Measurements from ENCODE around the gene CFAP54. TPM values are rescaled to one million over a fixed set of nuclear protein-coding genes. Genes with fewer than 3 reads are reported as not detected.

The CFAP54 gene
- total RNA-seq, 2 experiments from 2014 or later, result 0.26 to 0.52 TPM

GRCh38 chr12:96870946-96871345 lies 381.6 kb downstream of the CFAP54 start:
- Mint-ChIP-seq H3K27me3 (peaks cover 11% of the 10 kb centered on the region), H3K36me3 (no peaks in the 10 kb centered on the region), H3K9me3 (no peaks in the 10 kb centered on the region), H3K27ac (no peak overlapping the region), H3K4me1 (no peaks in the 10 kb centered on the region), H3K4me3 (no peak overlapping the region)
- DNase-seq, result no peak

- Mint-ChIP-seq H3K27me3 (peaks cover 11% of the 10 kb centered on the region), H3K36me3 (no peaks in the 10 kb centered on the region), H3K4me3 (no peak overlapping the region), H3K27ac (no peak overlapping the region), H3K9me3 (no peaks in the 10 kb centered on the region), H3K4me1 (no peaks in the 10 kb centered on the region)
- DNase-seq, result no peak
These were observed 383.6 kb downstream of the CFAP54 start for GRCh38 chr12:96872961-96873360.

- no peak overlapping the region for H3K4me3 Mint-ChIP-seq
- no peak overlapping the region for H3K27ac Mint-ChIP-seq
- no peaks in the 10 kb centered on the region for H3K4me1 Mint-ChIP-seq
- no peak for DNase-seq
- H3K9me3 Mint-ChIP-seq, result no peaks in the 10 kb centered on the region
- H3K27me3 Mint-ChIP-seq, result peaks cover 11% of the 10 kb centered on the region
- no peaks in the 10 kb centered on the region for H3K36me3 Mint-ChIP-seq
These were observed 384.8 kb downstream of the CFAP54 start for GRCh38 chr12:96874211-96874610.

GRCh38 chr12:96876966-96877365 lies 387.6 kb downstream of the CFAP54 start:
- Mint-ChIP-seq H3K27me3 (peaks cover 11% of the 10 kb centered on the region), H3K27ac (no peak overlapping the region), H3K9me3 (no peaks in the 10 kb centered on the region), H3K4me3 (no peak overlapping the region), H3K36me3 (no peaks in the 10 kb centered on the region), H3K4me1 (no peaks in the 10 kb centered on the region)
- DNase-seq, result no peak

GRCh38 chr12:96878704-96879103 lies 389.3 kb downstream of the CFAP54 start:
- Mint-ChIP-seq H3K4me1 (no peaks in the 10 kb centered on the region), H3K27ac (no peak overlapping the region), H3K27me3 (peaks cover 8% of the 10 kb centered on the region), H3K4me3 (no peak overlapping the region), H3K9me3 (no peaks in the 10 kb centered on the region), H3K36me3 (no peaks in the 10 kb centered on the region)
- DNase-seq, result no peak

GRCh38 chr12:96879301-96879700 lies 389.9 kb downstream of the CFAP54 start:
- H3K9me3 Mint-ChIP-seq, result no peaks in the 10 kb centered on the region
- no peaks in the 10 kb centered on the region for H3K4me1 Mint-ChIP-seq
- no peaks in the 10 kb centered on the region for H3K36me3 Mint-ChIP-seq
- H3K27ac Mint-ChIP-seq, result no peak overlapping the region
- no peak for DNase-seq
- peaks cover 4% of the 10 kb centered on the region for H3K27me3 Mint-ChIP-seq
- no peak overlapping the region for H3K4me3 Mint-ChIP-seq

GRCh38 chr12:96880220-96880619 lies 390.8 kb downstream of the CFAP54 start:
- no peak overlapping the region for H3K27ac Mint-ChIP-seq
- no peaks in the 10 kb centered on the region for H3K9me3 Mint-ChIP-seq
- no peaks in the 10 kb centered on the region for H3K4me1 Mint-ChIP-seq
- no peak for DNase-seq
- no peaks in the 10 kb centered on the region for H3K36me3 Mint-ChIP-seq
- peaks cover 4% of the 10 kb centered on the region for H3K27me3 Mint-ChIP-seq
- H3K4me3 Mint-ChIP-seq, result no peak overlapping the region

GRCh38 chr12:96881608-96882007 lies 392.2 kb downstream of the CFAP54 start:
- H3K4me3 Mint-ChIP-seq, result no peak overlapping the region

GRCh38 chr12:96882862-96883261 lies 393.5 kb downstream of the CFAP54 start:
- DNase-seq, result no peak
- no peaks in the 10 kb centered on the region for H3K9me3 Mint-ChIP-seq
- no peak overlapping the region for H3K27ac Mint-ChIP-seq
- H3K36me3 Mint-ChIP-seq, result no peaks in the 10 kb centered on the region
- H3K4me1 Mint-ChIP-seq, result no peaks in the 10 kb centered on the region
- no peak overlapping the region for H3K4me3 Mint-ChIP-seq
- no peaks in the 10 kb centered on the region for H3K27me3 Mint-ChIP-seq

More at GRCh38 chr12:96881608-96882007, 392.2 kb downstream of the CFAP54 start:
- Mint-ChIP-seq H3K9me3 (no peaks in the 10 kb centered on the region), H3K4me1 (no peaks in the 10 kb centered on the region), H3K27ac (no peak overlapping the region), H3K27me3 (no peaks in the 10 kb centered on the region), H3K36me3 (no peaks in the 10 kb centered on the region)
- DNase-seq, result no peak

GRCh38 chr12:96883571-96883970 lies 394.2 kb downstream of the CFAP54 start:
- no peak overlapping the region for H3K4me3 Mint-ChIP-seq
- H3K4me1 Mint-ChIP-seq, result no peaks in the 10 kb centered on the region
- H3K9me3 Mint-ChIP-seq, result no peaks in the 10 kb centered on the region
- H3K27ac Mint-ChIP-seq, result no peak overlapping the region
- no peaks in the 10 kb centered on the region for H3K36me3 Mint-ChIP-seq
- no peaks in the 10 kb centered on the region for H3K27me3 Mint-ChIP-seq
- no peak for DNase-seq

- H3K9me3 Mint-ChIP-seq, result no peaks in the 10 kb centered on the region
- H3K36me3 Mint-ChIP-seq, result no peaks in the 10 kb centered on the region
- no peak overlapping the region for H3K27ac Mint-ChIP-seq
- H3K27me3 Mint-ChIP-seq, result peaks cover 9% of the 10 kb centered on the region
- H3K4me3 Mint-ChIP-seq, result no peak overlapping the region
- DNase-seq, result no peak
- H3K4me1 Mint-ChIP-seq, result peaks cover 6% of the 10 kb centered on the region
These were observed 397.8 kb downstream of the CFAP54 start for GRCh38 chr12:96886998-96887677.

- DNase-seq, result no peak
- peaks cover 6% of the 10 kb centered on the region for H3K4me1 Mint-ChIP-seq
- H3K9me3 Mint-ChIP-seq, result no peaks in the 10 kb centered on the region
- H3K27me3 Mint-ChIP-seq, result peaks cover 9% of the 10 kb centered on the region
- no peak overlapping the region for H3K27ac Mint-ChIP-seq
- H3K4me3 Mint-ChIP-seq, result no peak overlapping the region
- no peaks in the 10 kb centered on the region for H3K36me3 Mint-ChIP-seq
These were observed 400.0 kb downstream of the CFAP54 start for GRCh38 chr12:96889273-96889933.

GRCh38 chr12:96890331-96890730 lies 401.0 kb downstream of the CFAP54 start:
- Mint-ChIP-seq H3K9me3 (no peaks in the 10 kb centered on the region), H3K36me3 (no peaks in the 10 kb centered on the region), H3K27ac (no peak overlapping the region), H3K4me3 (no peak overlapping the region), H3K4me1 (peaks cover 6% of the 10 kb centered on the region), H3K27me3 (peaks cover 9% of the 10 kb centered on the region)
- DNase-seq, result no peak

GRCh38 chr12:96892104-96892503 lies 402.7 kb downstream of the CFAP54 start:
- no peaks in the 10 kb centered on the region for H3K9me3 Mint-ChIP-seq
- no peaks in the 10 kb centered on the region for H3K36me3 Mint-ChIP-seq
- no peak overlapping the region for H3K4me3 Mint-ChIP-seq
- peaks cover 9% of the 10 kb centered on the region for H3K27me3 Mint-ChIP-seq
- H3K4me1 Mint-ChIP-seq, result peaks cover 6% of the 10 kb centered on the region
- DNase-seq, result no peak
- no peak overlapping the region for H3K27ac Mint-ChIP-seq

- H3K4me1 Mint-ChIP-seq, result no peaks in the 10 kb centered on the region
- H3K4me3 Mint-ChIP-seq, result no peak overlapping the region
- DNase-seq, result no peak
- no peak overlapping the region for H3K27ac Mint-ChIP-seq
- no peaks in the 10 kb centered on the region for H3K27me3 Mint-ChIP-seq
- no peaks in the 10 kb centered on the region for H3K36me3 Mint-ChIP-seq
- no peaks in the 10 kb centered on the region for H3K9me3 Mint-ChIP-seq
These were observed 408.0 kb downstream of the CFAP54 start for GRCh38 chr12:96897421-96897820.

GRCh38 chr12:96901175-96901574 lies 411.8 kb downstream of the CFAP54 start:
- no peak overlapping the region for H3K4me3 Mint-ChIP-seq
- peaks cover 3% of the 10 kb centered on the region for H3K4me1 Mint-ChIP-seq
- H3K27ac Mint-ChIP-seq, result no peak overlapping the region
- H3K36me3 Mint-ChIP-seq, result no peaks in the 10 kb centered on the region
- no peak for DNase-seq
- H3K9me3 Mint-ChIP-seq, result no peaks in the 10 kb centered on the region
- peaks cover 3% of the 10 kb centered on the region for H3K27me3 Mint-ChIP-seq
